ENCODE results near the gene TMEM72. TPM values are rescaled to one million over a fixed set of nuclear protein-coding genes. Genes with fewer than 3 reads are reported as not detected.

TMEM72 gene
- total and polyA plus RNA-seq, 4 donors: 0.02 to 0.33 TPM; not detected in 2

GRCh38 chr10:44965651-44966097 is 54.5 kb downstream of the TMEM72 start:
- H3K27me3 ChIP-seq (ENCODE audit: control insufficient read depth in 4 of 4, insufficient read depth in 4 of 4, low read length in 3 of 4): no peaks in the 10 kb centered on the region
- H3K36me3 ChIP-seq (ENCODE audit: control insufficient read depth in 4 of 4, insufficient read depth in 3 of 4, low read depth in 1 of 4, low read length in 3 of 4): no peaks in the 10 kb centered on the region
- H3K9me3 ChIP-seq (ENCODE audit: control insufficient read depth in 4 of 4, low read length in 3 of 4): no peaks in the 10 kb centered on the region
- no peak for DNase-seq (ENCODE audit: low spot score)
- WGBS: 91% methylated on average over 6 of the region's 6 CpGs
- H3K4me1 ChIP-seq (ENCODE audit: control insufficient read depth in 4 of 4, insufficient read depth in 4 of 4, low read length in 3 of 4): peaks cover 2 to 40% (median 14%) of the 10 kb centered on the region in 4 donors
- H3K4me3 ChIP-seq (ENCODE audit: low read depth in 1 of 3, low read length in 3 of 3): no peak overlapping the region
- TF ChIP-seq, protein P1, sequence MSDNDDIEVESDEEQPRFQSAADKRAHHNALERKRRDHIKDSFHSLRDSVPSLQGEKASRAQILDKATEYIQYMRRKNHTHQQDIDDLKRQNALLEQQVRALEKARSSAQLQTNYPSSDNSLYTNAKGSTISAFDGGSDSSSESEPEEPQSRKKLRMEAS (IDR thresholded peaks at IDR 0.05): no peak
- TF ChIP-seq SP1 (IDR thresholded peaks at IDR 0.05): no peak
- no peak for TF ChIP-seq HNF4A (conservative IDR thresholded peaks at IDR 0.05)
- H3K27ac ChIP-seq (ENCODE audit: low read depth in 1 of 2, low read length in 2 of 2): no peak overlapping the region
- H3K9ac ChIP-seq (ENCODE audit: low read depth in 1 of 2, low read length in 2 of 2): no peak overlapping the region

GRCh38 chr10:44966129-44966815 is 55.1 kb downstream of the TMEM72 start:
- TF ChIP-seq RAD21 (IDR thresholded peaks at IDR 0.05) (no peak), HNF4A (conservative IDR thresholded peaks at IDR 0.05) (no peak), REST (IDR thresholded peaks at IDR 0.05) (no peak), TAF1 (conservative IDR thresholded peaks at IDR 0.05) (no peak), EGR1 (IDR thresholded peaks at IDR 0.05; ENCODE audit: low read depth in 2 of 2) (no peak), ZBTB33 (IDR thresholded peaks at IDR 0.05) (no peak), YY1 (IDR thresholded peaks at IDR 0.05) (no peak)
- TF ChIP-seq, protein P1 (IDR thresholded peaks at IDR 0.05): no peak
- Histone ChIP-seq H3K4me1 (ENCODE audit: control insufficient read depth in 4 of 4, insufficient read depth in 4 of 4, low read length in 3 of 4) (peaks cover 2 to 34% (median 13%) of the 10 kb centered on the region in 4 donors), H3K4me3 (ENCODE audit: low read depth in 1 of 3, low read length in 3 of 3) (no peak overlapping the region), H3K9me3 (ENCODE audit: control insufficient read depth in 4 of 4, low read length in 3 of 4) (no peaks in the 10 kb centered on the region), H3K36me3 (ENCODE audit: control insufficient read depth in 4 of 4, insufficient read depth in 3 of 4, low read depth in 1 of 4, low read length in 3 of 4) (no peaks in the 10 kb centered on the region), H3K9ac (ENCODE audit: low read depth in 1 of 2, low read length in 2 of 2) (no peak overlapping the region), H3K27me3 (ENCODE audit: control insufficient read depth in 4 of 4, insufficient read depth in 4 of 4, low read length in 3 of 4) (no peaks in the 10 kb centered on the region), H3K27ac (ENCODE audit: low read depth in 1 of 2, low read length in 2 of 2) (no peak overlapping the region)
- WGBS: 83% methylated on average over 8 of the region's 8 CpGs
- DNase-seq (ENCODE audit: low spot score): no peak
